ENCODE measurements around the gene RPTOR.

Gene RPTOR

GRCh38 chr17:80820331-80820730 lies 275.7 kb downstream of the RPTOR start:
- no peak for TF ChIP-seq ZNF70 (CRISPR knock-in tag; IDR thresholded peaks at IDR 0.05)
- TF ChIP-seq TCF4 (CRISPR knock-in tag; IDR thresholded peaks at IDR 0.05; ENCODE audit: borderline replicate concordance): no peak
- TF ChIP-seq CSRNP3 (CRISPR knock-in tag; IDR thresholded peaks at IDR 0.05): no peak
- no peak for TF ChIP-seq ARNTL (CRISPR knock-in tag; IDR thresholded peaks at IDR 0.05; ENCODE audit: borderline replicate concordance, low read depth)
- TF ChIP-seq ZC3H10 (CRISPR knock-in tag; IDR thresholded peaks at IDR 0.05): no peak
- no peak for TF ChIP-seq CSDC2 (CRISPR knock-in tag; IDR thresholded peaks at IDR 0.05)
- no peak for TF ChIP-seq OSR1 (CRISPR knock-in tag; IDR thresholded peaks at IDR 0.05)
- no peak for ATAC-seq

- ATAC-seq: no peak
Measured at GRCh38 chr17:80821546-80821945, 276.9 kb downstream of the RPTOR start.

GRCh38 chr17:80822021-80822699 lies 277.5 kb downstream of the RPTOR start:
- ATAC-seq: no peak
- TF ChIP-seq TSHZ2 (CRISPR knock-in tag; IDR thresholded peaks at IDR 0.05): no peak
- no peak for TF ChIP-seq PATZ1 (CRISPR knock-in tag; IDR thresholded peaks at IDR 0.05; ENCODE audit: borderline replicate concordance)
- no peak for TF ChIP-seq ARNTL (CRISPR knock-in tag; IDR thresholded peaks at IDR 0.05; ENCODE audit: borderline replicate concordance, low read depth)
- no peak for TF ChIP-seq ZFP30 (CRISPR knock-in tag; IDR thresholded peaks at IDR 0.05)
- no peak for TF ChIP-seq TOX (CRISPR knock-in tag; IDR thresholded peaks at IDR 0.05; ENCODE audit: borderline replicate concordance)
- TF ChIP-seq ZC3H10 (CRISPR knock-in tag; IDR thresholded peaks at IDR 0.05): no peak
- no peak for TF ChIP-seq ZNF565 (CRISPR knock-in tag; conservative IDR thresholded peaks at IDR 0.05; ENCODE audit: low read depth)
- no peak for TF ChIP-seq SNAI2 (CRISPR knock-in tag; IDR thresholded peaks at IDR 0.05)

More at GRCh38 chr17:80821546-80821945, 276.9 kb downstream of the RPTOR start:
- TF ChIP-seq TSHZ2 (CRISPR knock-in tag; IDR thresholded peaks at IDR 0.05) (no peak), PATZ1 (CRISPR knock-in tag; IDR thresholded peaks at IDR 0.05; ENCODE audit: borderline replicate concordance) (no peak), ESRRG (CRISPR knock-in tag; IDR thresholded peaks at IDR 0.05) (no peak), BACH2 (CRISPR knock-in tag; IDR thresholded peaks at IDR 0.05; ENCODE audit: borderline replicate concordance) (no peak), ISL1 (CRISPR knock-in tag; IDR thresholded peaks at IDR 0.05) (no peak), GLIS3 (CRISPR knock-in tag; IDR thresholded peaks at IDR 0.05) (no peak), ZC3H10 (CRISPR knock-in tag; IDR thresholded peaks at IDR 0.05) (no peak), PPARA (CRISPR knock-in tag; IDR thresholded peaks at IDR 0.05; ENCODE audit: borderline replicate concordance) (no peak), CSRNP3 (CRISPR knock-in tag; IDR thresholded peaks at IDR 0.05) (no peak)

Data from SK-N-SH treated with all-trans-retinoic acid at 6 μM for 48 hours (cell line).